HepG2 (cell line): ENCODE measurements around the gene CLPSL2. TPM values are rescaled to one million over a fixed set of nuclear protein-coding genes. Genes with fewer than 3 reads are reported as not detected.

Experiments used
- ATAC-seq: fragments of 200-7000 bp; cut with Tn5 transposase; 3 replicates; pipeline ENCODE4 v1.9.1; 2020; ENCODE audit warnings: mild to moderate bottlenecking, moderate library complexity
- BruUV-seq: library from RNA; stranded (reverse); fragments of 400-500 nt; replicated peaks from 2 replicates; lab custom pipeline; 2021; lab: Mats Ljungman, UMichigan
- CTCF ChIA-PET: fragments of 300-600 bp; formaldehyde crosslinking; extraction: SDS; loops from one replicate; lab custom pipeline; 2021; ENCODE audit warnings: low total read pairs, inconsistent platforms, low intra/inter-chr PET ratio; lab: Yijun Ruan, JAX
- POLR2A ChIA-PET: fragments of 350-600 bp; sonication (Branson Sonifier 250); formaldehyde crosslinking; loops from one replicate; lab custom pipeline; 2020; ENCODE audit warnings: antibody characterized with exemption, inconsistent platforms; lab: Yijun Ruan, JAX
- DNase-seq: peaks from one replicate; pipeline ENCODE4 v3.0.0-alpha.2; 2015; ENCODE audit warnings: low spot score
- FAIRE-seq: peaks from 3 replicates; lab custom pipeline; 2011; peaks lifted over from hg19 to GRCh38; lab: Jason Lieb, UNC
- H2AFZ ChIP-seq: one replicate; pipeline ENCODE4 v1.6.1; 2011; ENCODE audit warnings: low read length, inconsistent platforms
- H3K27ac ChIP-seq: fragments of 300-600 bp; 3 replicates; pipeline ENCODE4 v1.8.0; 2011; ENCODE audit warnings: mixed run types, mild to moderate bottlenecking, mixed read lengths, low read length, inconsistent platforms; ENCODE audit not compliant: insufficient read depth; ENCODE audit errors: extremely low read length
- H3K27me3 ChIP-seq, 2 experiments: fragments of 200-600 bp in 1 of 2; 2 replicates in 1 of 2; 3 replicates in 1 of 2; pipeline versions ENCODE4 v1.6.0 to v1.8.0; 2011; ENCODE audit warnings: low read length in 2 of 2, mild to moderate bottlenecking in 2 of 2, moderate library complexity in 2 of 2, inconsistent platforms in 1 of 2; ENCODE audit not compliant: insufficient read depth in 2 of 2, control insufficient read depth in 1 of 2
- H3K36me3 ChIP-seq, 2 experiments: fragments of 200-600 bp in 1 of 2; replicated peaks in 1 of 2; 2 replicates in 1 of 2; 3 replicates in 1 of 2; pipeline versions ENCODE4 v1.5.1 to v1.8.0; 2011; ENCODE audit warnings: low read length in 2 of 2, inconsistent platforms in 1 of 2; ENCODE audit not compliant: insufficient read depth in 2 of 2, control insufficient read depth in 1 of 2
- H3K4me1 ChIP-seq: 2 replicates; pipeline ENCODE4 v1.5.1; 2012; ENCODE audit warnings: low read length, inconsistent platforms; ENCODE audit not compliant: insufficient read depth
- H3K4me2 ChIP-seq: 2 replicates; pipeline ENCODE4 v1.6.0; 2011; ENCODE audit warnings: low read depth, low read length, inconsistent platforms
- H3K4me3 ChIP-seq, 3 experiments: fragments of 200-600 bp in 1 of 3; sonication (generic), shearing (Covaris generic) in 1 of 3; replicated peaks in 1 of 3; 2 replicates each; pipeline ENCODE4 v1.5.1; 2011 to 2016; ENCODE audit warnings: low read length in 3 of 3, inconsistent platforms in 2 of 3, low read depth in 2 of 3, mild to moderate bottlenecking in 2 of 3, control low read depth in 1 of 3, mixed read lengths in 1 of 3; ENCODE audit not compliant: insufficient read depth in 1 of 3
- H3K79me2 ChIP-seq: one replicate; pipeline ENCODE4 v1.6.1; 2011; ENCODE audit warnings: low read length, inconsistent platforms; ENCODE audit not compliant: insufficient read depth
- H3K9ac ChIP-seq: 2 replicates; pipeline ENCODE4 v1.6.0; 2011; ENCODE audit warnings: mild to moderate bottlenecking, low read depth, low read length, inconsistent platforms; ENCODE audit not compliant: insufficient read depth
- H3K9me3 ChIP-seq: 2 replicates; pipeline ENCODE4 v1.5.1; 2012; ENCODE audit warnings: mild to moderate bottlenecking, low read length
- H4K20me1 ChIP-seq: 2 replicates; pipeline ENCODE4 v1.6.0; 2011; ENCODE audit warnings: inconsistent platforms, mild to moderate bottlenecking, low read length, moderate library complexity; ENCODE audit not compliant: insufficient read depth
- CBX1 ChIP-seq: IDR thresholded peaks from one replicate; pipeline ENCODE4 v1.6.1; 2016; ENCODE audit warnings: antibody characterized with exemption, low read depth
- EEA1 ChIP-seq: sonication (generic); formaldehyde crosslinking; IDR thresholded peaks from 2 replicates; pipeline ENCODE4 v1.5.1; 2020; ENCODE audit warnings: mild to moderate bottlenecking, missing genetic modification reagents, borderline replicate concordance
- KLF13 ChIP-seq: sonication (generic); formaldehyde crosslinking; IDR thresholded peaks from 2 replicates; pipeline ENCODE4 v1.4.0; 2020; ENCODE audit warnings: mild to moderate bottlenecking, missing genetic modification reagents
- RCOR2 ChIP-seq: IDR thresholded peaks from 2 replicates; pipeline ENCODE4 v1.6.1; 2016; ENCODE audit warnings: missing biosample characterization, missing genetic modification reagents
- SIX1 ChIP-seq: sonication (generic); formaldehyde crosslinking; IDR thresholded peaks from 2 replicates; pipeline ENCODE4 v1.4.0; 2020; ENCODE audit warnings: missing genetic modification reagents, borderline replicate concordance
- ZMYM3 ChIP-seq: sonication (generic); formaldehyde crosslinking; IDR thresholded peaks from 2 replicates; pipeline ENCODE4 v1.5.1; 2020; ENCODE audit warnings: mild to moderate bottlenecking, missing genetic modification reagents
- ZNF740 ChIP-seq: sonication (generic); formaldehyde crosslinking; IDR thresholded peaks from 2 replicates; pipeline ENCODE4 v1.4.0; 2020; ENCODE audit warnings: missing genetic modification reagents
- ZNF768 ChIP-seq: sonication (generic); formaldehyde crosslinking; IDR thresholded peaks from 2 replicates; pipeline ENCODE4 v1.4.0; 2020; ENCODE audit warnings: missing genetic modification reagents
- WGBS: methylation state at CpG from one replicate; pipeline ENCODE4 v1.1.6; 2017; ENCODE audit warnings: low lambda C conversion rate; 5-methylcytosine and 5-hydroxymethylcytosine counted together
- in situ Hi-C: cut with HindIII; loops from 2 replicates; pipeline ENCODE4 v1.10.0; 2017; ENCODE audit warnings: low pct_unique_long_range_greater_than_20kb; ENCODE audit not compliant: extremely low pct_ligation_motif_present
- intact Hi-C: fragments of 100-400 bp; cut with micrococcal nuclease; formaldehyde crosslinking; loops from one replicate; pipeline ENCODE4 v1.10.0; 2022; ENCODE audit not compliant: unreplicated experiment
- polyA plus RNA-seq, 8 experiments: library from polyadenylated mRNA; depleted of rRNA in 3 of 8; stranded (reverse) in 7 of 8; unstranded in 1 of 8; fragments of >200 nt; fragmentation: Illumina TruSeq in 4 of 8; extraction: Trizol in 4 of 8; gene quantifications; 2 replicates each; pipeline versions ENCODE4 v1.2.1 to v1.2.3, GENCODE V29; 2011 to 2016; ENCODE audit warnings: low read depth in 4 of 8, missing spikeins in 1 of 8, mixed read lengths in 1 of 8; ENCODE audit not compliant: insufficient read depth in 1 of 8
- total RNA-seq, 5 experiments: library from RNA; depleted of rRNA; stranded (reverse); fragments of >200 nt; fragmentation: Illumina TruSeq; extraction: Trizol; gene quantifications; 2 replicates each; pipeline ENCODE4 v1.2.3, GENCODE V29; 2016; ENCODE audit warnings: low read depth in 1 of 5

CLPSL2 gene
- total and polyA plus RNA-seq, 2 of the 13 experiments (the other 11 are each of a cell fraction or from before 2014, with no cell fraction given): not detected

- Histone ChIP-seq H4K20me1 (no peaks in the 10 kb centered on the region), H3K79me2 (no peaks in the 10 kb centered on the region), H3K4me2 (peak overlapping the region; percentile 100), H3K4me3 (peak overlapping the region in 2 of 3 experiments; percentile 63 to 88; a peak in 4 of 6 replicates), H3K4me1 (peaks cover 67% of the 10 kb centered on the region), H2AFZ (no peak overlapping the region), H3K27me3 (no peaks in the 10 kb centered on the region; a peak in 1 of 5 replicates), H3K9ac (no peak overlapping the region), H3K27ac (no peak overlapping the region), H3K9me3 (no peaks in the 10 kb centered on the region), H3K36me3 (no peaks in the 10 kb centered on the region)
- FAIRE-seq (no peak), DNase-seq (no peak), ATAC-seq (peak; percentile 0; the same call in 2 of the 3 replicates)
- intact Hi-C loops: loop anchor here (10.0 kb wide), 1 partner anchor 436 kb away; the partner anchor contains the start of gene DEF6
- 4% methylated on average over 15 of the region's 15 CpGs for WGBS
- TF ChIP-seq ZNF768 (peak; percentile 82; the same call in 1 of the 2 replicates), EEA1 (CRISPR knock-in tag) (no peak), RCOR2 (CRISPR knock-in tag) (0 out of 2 replicates have a peak, but pooled peaks have one; percentile 53), CBX1 (no peak), ZMYM3 (CRISPR knock-in tag) (0 out of 2 replicates have a peak, but pooled peaks have one; percentile 40), SIX1 (CRISPR knock-in tag) (no peak), KLF13 (0 out of 2 replicates have a peak, but pooled peaks have one; percentile 4), ZNF740 (no peak)
- no TSS peak for BruUV-seq
- ChIA-PET CTCF (no interaction called here), POLR2A (interaction anchor here (1.8 kb wide), 1 partner anchor 128 kb away, joined by 19 read pairs; no protein-coding TSS in a partner anchor)
- in situ Hi-C loops: loop anchor here (10.0 kb wide), 1 partner anchor 416 kb away; no protein-coding TSS in a partner anchor
Measured at GRCh38 chr6:35730745-35731413, 45.5 kb upstream of the CLPSL2 start.
